Vagina (tissue), 2 donors: Measurements from ENCODE around the gene CDH3. TPM values are rescaled to one million over a fixed set of nuclear protein-coding genes. Genes with fewer than 3 reads are reported as not detected.
A peak's percentile ranks its signal among the peaks of the same experiment; 100 is the strongest.

Source experiments
- DNase-seq, 2 donors: peaks; one replicate each; pipeline ENCODE4 v3.0.0-alpha.2; 2017; ENCODE audit errors: extremely low spot score in 2 of 2
- H3K27ac ChIP-seq: fragments of 200-600 bp; sonication (generic); one replicate; pipeline ENCODE4 v1.5.1; 2019
- H3K27me3 ChIP-seq: fragments of 200-600 bp; sonication (generic); one replicate; pipeline ENCODE4 v1.5.1; 2019
- H3K36me3 ChIP-seq, 2 donors: fragments of 200-600 bp; sonication (generic); one replicate each; pipeline ENCODE4 v1.5.1; 2017 to 2019
- H3K4me1 ChIP-seq: fragments of 200-600 bp; sonication (generic); one replicate; pipeline ENCODE4 v1.5.1; 2019
- H3K4me3 ChIP-seq, 2 donors: fragments of 200-600 bp; sonication (generic); 1 replicate in 1 of 2; 2 replicates in 1 of 2; pipeline ENCODE4 v1.5.1; 2016 to 2019
- H3K9me3 ChIP-seq: fragments of 200-600 bp; sonication (generic); one replicate; pipeline ENCODE4 v1.5.1; 2019
- POLR2A ChIP-seq, 2 donors: fragments of 450-650 bp; IDR thresholded peaks; one replicate each; pipeline ENCODE4 v1.6.1; 2017; ENCODE audit warnings: antibody characterized with exemption in 2 of 2, mild to moderate bottlenecking in 2 of 2, moderate library complexity in 2 of 2
- POLR2AphosphoS5 ChIP-seq, 2 donors: sonication (generic); formaldehyde crosslinking; IDR thresholded peaks; one replicate each; pipeline ENCODE4 v1.9.0; 2017; ENCODE audit warnings: antibody characterized with exemption in 2 of 2, mild to moderate bottlenecking in 2 of 2, low read depth in 1 of 2; ENCODE audit not compliant: insufficient read depth in 1 of 2
- intact Hi-C: fragments of 100-400 bp; cut with DNase I; formaldehyde crosslinking; loops from one replicate; pipeline ENCODE4 v1.15.1; 2023
- total RNA-seq: library from RNA; depleted of rRNA; stranded (reverse); fragments of >200 nt; gene quantifications from one replicate; pipeline ENCODE4 v1.2.3, GENCODE V29; 2016
- TF ChIP-seq, protein P1 (sequence below), 3 experiments: fragments of 450-650 bp in 2 of 3; fragments of 200-600 bp in 1 of 3; sonication (generic) in 1 of 3; IDR thresholded peaks; one replicate each; pipeline ENCODE4 v1.5.1; 2017 to 2019; ENCODE audit warnings: antibody characterized with exemption in 3 of 3, mild to moderate bottlenecking in 2 of 3, moderate library complexity in 2 of 3

Gene CDH3
- total RNA-seq, 1 donor from 2014 or later: 35.4 TPM

DNA sequence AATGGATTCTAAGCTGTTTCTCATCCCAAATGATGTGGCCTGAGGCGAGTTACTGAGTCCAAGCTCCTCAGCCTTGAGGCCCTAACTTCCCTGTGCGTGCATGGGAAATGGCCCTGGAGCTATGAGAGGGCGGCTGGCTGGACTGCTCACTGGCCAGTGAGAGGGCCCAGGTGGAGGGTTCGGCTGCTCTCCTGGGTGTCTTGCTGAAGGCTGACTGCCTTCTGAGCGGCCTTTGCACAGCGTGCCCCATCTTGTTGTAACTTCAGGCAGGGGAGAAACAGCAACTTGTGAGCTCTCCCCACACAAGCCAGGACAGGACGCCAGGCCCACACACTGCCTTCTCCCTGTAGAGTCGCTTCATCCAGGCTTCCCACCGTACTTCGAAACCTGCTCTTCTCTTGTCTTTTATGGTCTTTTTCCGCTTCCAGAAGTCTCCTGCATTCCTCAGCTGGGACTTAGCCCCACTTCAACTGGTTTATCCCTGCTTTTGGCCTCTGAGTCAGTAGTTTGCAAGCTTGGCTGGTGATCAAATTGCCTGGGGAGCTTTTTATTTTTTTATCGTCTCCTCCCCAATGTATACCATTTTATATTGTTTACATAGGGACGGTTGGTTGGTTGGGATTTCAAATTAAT, 13.3 kb downstream of the CDH3 start:
- Histone ChIP-seq H3K27me3 (no peaks in the 10 kb centered on the region), H3K4me3 (no peak overlapping the region), H3K9me3 (no peaks in the 10 kb centered on the region), H3K4me1 (peaks cover 23% of the 10 kb centered on the region), H3K36me3 (no peaks in the 10 kb centered on the region), H3K27ac (peak overlapping the region; percentile 12)
- TF ChIP-seq POLR2AphosphoS5 (IDR thresholded peaks at IDR 0.05; ENCODE audit: insufficient read depth in 1 of 2, low read depth in 1 of 2) (peak in 1 of 2 donors; percentile 60), POLR2A (IDR thresholded peaks at IDR 0.05) (no peak)
- TF ChIP-seq, protein P1, sequence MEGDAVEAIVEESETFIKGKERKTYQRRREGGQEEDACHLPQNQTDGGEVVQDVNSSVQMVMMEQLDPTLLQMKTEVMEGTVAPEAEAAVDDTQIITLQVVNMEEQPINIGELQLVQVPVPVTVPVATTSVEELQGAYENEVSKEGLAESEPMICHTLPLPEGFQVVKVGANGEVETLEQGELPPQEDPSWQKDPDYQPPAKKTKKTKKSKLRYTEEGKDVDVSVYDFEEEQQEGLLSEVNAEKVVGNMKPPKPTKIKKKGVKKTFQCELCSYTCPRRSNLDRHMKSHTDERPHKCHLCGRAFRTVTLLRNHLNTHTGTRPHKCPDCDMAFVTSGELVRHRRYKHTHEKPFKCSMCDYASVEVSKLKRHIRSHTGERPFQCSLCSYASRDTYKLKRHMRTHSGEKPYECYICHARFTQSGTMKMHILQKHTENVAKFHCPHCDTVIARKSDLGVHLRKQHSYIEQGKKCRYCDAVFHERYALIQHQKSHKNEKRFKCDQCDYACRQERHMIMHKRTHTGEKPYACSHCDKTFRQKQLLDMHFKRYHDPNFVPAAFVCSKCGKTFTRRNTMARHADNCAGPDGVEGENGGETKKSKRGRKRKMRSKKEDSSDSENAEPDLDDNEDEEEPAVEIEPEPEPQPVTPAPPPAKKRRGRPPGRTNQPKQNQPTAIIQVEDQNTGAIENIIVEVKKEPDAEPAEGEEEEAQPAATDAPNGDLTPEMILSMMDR (IDR thresholded peaks at IDR 0.05): no peak
- intact Hi-C loops: no loop called here
- no peak for DNase-seq

GRCh38 chr16:68658974-68659360, 13.9 kb downstream of the CDH3 start:
- Histone ChIP-seq H3K27me3 (no peaks in the 10 kb centered on the region), H3K36me3 (no peaks in the 10 kb centered on the region), H3K9me3 (no peaks in the 10 kb centered on the region), H3K27ac (peak overlapping the region; percentile 12), H3K4me3 (no peak overlapping the region), H3K4me1 (peaks cover 23% of the 10 kb centered on the region)
- intact Hi-C loops: no loop called here
- TF ChIP-seq, protein P1 (IDR thresholded peaks at IDR 0.05): no peak
- TF ChIP-seq POLR2AphosphoS5 (IDR thresholded peaks at IDR 0.05; ENCODE audit: insufficient read depth in 1 of 2, low read depth in 1 of 2): no peak
- no peak for TF ChIP-seq POLR2A (IDR thresholded peaks at IDR 0.05)
- DNase-seq: no peak

DNA sequence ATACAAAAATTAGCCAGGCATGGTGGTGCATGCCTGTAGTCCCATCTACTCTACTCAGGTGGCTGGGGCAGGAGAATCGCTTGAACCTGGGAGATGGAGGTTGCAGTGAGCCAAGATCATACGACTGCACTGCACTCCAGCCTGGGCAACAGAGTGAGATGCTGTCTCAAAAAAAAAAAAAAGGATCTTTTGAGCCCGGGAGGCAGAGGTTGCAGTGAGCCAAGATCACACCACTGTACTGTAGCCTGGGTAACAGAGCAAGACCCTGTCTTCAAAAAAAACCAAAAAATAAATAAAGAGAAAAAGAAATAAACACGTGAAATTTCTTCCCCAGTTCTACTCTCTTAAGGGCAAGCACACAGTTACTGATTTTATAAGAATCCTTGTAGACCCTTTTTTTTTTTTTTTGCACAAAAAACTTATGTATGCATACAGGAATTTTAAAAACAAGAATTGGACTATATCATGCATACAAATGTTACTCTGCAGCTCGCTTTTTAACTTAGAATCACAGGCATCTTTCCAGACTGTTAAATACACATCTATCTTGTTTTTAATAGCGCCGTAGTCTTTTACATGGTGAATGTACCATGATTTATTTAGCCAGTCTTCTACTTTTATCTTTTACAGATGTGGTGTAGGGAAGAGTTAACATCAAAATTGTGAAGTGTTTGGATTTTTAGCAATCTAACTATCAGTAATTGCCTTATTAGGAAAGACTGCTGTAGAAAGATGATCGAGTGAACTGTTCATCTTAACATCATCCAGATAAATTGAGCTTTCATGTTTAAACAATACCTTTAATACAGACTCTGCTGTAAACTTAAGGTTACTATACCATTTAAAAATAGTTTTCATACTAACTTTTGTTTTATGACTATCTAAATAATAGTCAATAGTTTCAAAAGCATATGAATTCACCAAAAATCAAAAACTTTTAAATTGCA, 14.6 kb downstream of the CDH3 start:
- Histone ChIP-seq H3K27me3 (no peaks in the 10 kb centered on the region), H3K9me3 (no peaks in the 10 kb centered on the region), H3K4me3 (no peak overlapping the region), H3K36me3 (no peaks in the 10 kb centered on the region), H3K27ac (peak overlapping the region; percentile 12), H3K4me1 (peaks cover 23% of the 10 kb centered on the region)
- intact Hi-C loops: no loop called here
- no peak for DNase-seq
- no peak for TF ChIP-seq POLR2A (IDR thresholded peaks at IDR 0.05)

DNA sequence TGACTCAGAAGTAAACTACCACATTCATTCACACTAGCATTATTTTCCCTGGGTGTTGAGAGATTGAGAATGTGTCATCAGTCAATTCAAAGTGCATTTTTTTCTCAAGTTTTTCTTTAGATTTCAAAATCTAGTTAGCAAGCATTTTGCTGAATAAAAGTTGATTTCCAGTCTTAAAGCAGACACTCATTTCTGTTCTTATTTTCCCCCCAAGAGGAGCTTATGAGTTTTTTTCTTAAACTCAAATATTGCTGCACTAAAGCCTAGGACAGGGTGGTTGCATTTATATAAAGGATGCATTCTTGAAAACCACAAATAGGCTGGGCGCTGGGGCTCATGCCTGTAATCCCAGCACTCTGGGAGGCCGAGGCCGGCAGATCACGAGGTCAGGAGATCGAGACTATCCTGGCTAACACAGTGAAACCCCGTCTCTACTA, 15.3 kb downstream of the CDH3 start:
- Histone ChIP-seq H3K36me3 (no peaks in the 10 kb centered on the region), H3K27ac (no peak overlapping the region), H3K27me3 (no peaks in the 10 kb centered on the region), H3K4me1 (peaks cover 23% of the 10 kb centered on the region), H3K9me3 (no peaks in the 10 kb centered on the region), H3K4me3 (no peak overlapping the region)
- TF ChIP-seq POLR2A (IDR thresholded peaks at IDR 0.05) (no peak), POLR2AphosphoS5 (IDR thresholded peaks at IDR 0.05; ENCODE audit: insufficient read depth in 1 of 2, low read depth in 1 of 2) (no peak)
- TF ChIP-seq, protein P1 (IDR thresholded peaks at IDR 0.05): no peak
- DNase-seq: no peak
- intact Hi-C loops: no loop called here

DNA sequence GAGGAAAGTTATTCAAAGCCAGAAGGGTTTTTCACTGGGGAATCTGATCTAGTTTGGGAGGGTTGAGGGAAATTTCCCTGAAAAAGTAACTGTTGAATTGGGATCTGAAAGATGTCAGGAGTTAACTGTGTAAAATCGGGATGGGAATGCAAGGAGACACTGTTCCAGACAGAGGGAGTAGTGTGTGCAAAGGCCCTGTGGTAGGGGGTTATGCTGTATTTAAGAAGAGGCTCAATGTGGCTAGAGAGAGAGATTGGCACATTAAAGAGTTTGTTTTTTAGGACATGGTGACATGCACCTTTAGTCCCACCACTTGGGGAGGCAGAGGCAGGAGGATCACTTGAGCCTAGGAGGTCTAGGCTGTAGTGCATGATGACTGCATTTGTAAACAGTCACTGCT, 16.9 kb downstream of the CDH3 start:
- Histone ChIP-seq H3K4me3 (no peak overlapping the region), H3K27ac (no peak overlapping the region), H3K9me3 (no peaks in the 10 kb centered on the region), H3K27me3 (no peaks in the 10 kb centered on the region), H3K36me3 (no peaks in the 10 kb centered on the region), H3K4me1 (peaks cover 23% of the 10 kb centered on the region)
- intact Hi-C loops: no loop called here
- DNase-seq: no peak
- TF ChIP-seq, protein P1 (IDR thresholded peaks at IDR 0.05): no peak
- TF ChIP-seq POLR2AphosphoS5 (IDR thresholded peaks at IDR 0.05; ENCODE audit: insufficient read depth in 1 of 2, low read depth in 1 of 2) (no peak), POLR2A (IDR thresholded peaks at IDR 0.05) (no peak)
